HG03175 (cell line): ENCODE measurements around the gene FADD.
A peak's percentile ranks its signal among the peaks of the same experiment; 100 is the strongest.
"Not testable (repeated sequence)": the region's sequence is repeated elsewhere in the genome, so short reads cannot be mapped to it uniquely, and the experiment has no call there.

Experiments used
- ATAC-seq: cut with Tn5 transposase; IDR thresholded peaks from one replicate; pipeline ENCODE4 v1.9.1; 2021; ENCODE audit warnings: mild to moderate bottlenecking, moderate library complexity; ENCODE audit not compliant: unreplicated experiment

The FADD gene

DNA sequence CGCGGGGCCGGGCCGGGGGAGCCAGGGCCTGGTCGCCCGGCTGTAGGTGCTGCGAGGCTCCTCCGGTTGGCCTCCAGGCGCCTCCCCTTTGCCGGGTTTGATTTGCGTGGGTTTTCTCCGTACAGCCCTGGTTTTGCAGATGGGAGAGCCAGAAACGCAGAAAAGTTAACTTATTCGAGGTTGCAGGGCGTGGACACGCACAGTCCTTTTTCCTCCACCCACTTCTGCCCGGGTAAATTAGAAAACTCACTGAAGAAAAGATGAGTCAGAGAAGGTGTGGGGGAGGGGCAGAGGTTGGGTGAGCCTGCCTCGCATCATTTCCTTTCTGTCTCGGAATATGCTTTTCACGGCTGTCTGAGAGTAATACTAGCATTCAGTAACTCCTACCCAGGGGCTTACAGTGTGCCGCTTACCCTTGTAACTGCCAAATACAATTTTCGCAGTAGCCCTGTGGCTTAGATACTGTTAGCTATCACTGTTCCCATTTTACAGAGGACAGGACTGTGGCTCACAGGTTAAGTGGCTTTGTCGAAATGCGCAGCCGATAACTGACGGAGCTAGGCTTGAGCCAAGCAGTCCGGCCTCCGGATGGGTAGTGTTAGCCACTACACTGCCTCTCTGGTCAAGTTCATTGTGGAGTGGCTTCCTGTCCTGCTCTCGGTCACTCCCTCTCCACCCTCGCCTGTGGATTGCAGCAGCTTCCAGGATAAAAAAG lies 812 bp downstream of the FADD start:
- peak; percentile 32 for ATAC-seq

DNA sequence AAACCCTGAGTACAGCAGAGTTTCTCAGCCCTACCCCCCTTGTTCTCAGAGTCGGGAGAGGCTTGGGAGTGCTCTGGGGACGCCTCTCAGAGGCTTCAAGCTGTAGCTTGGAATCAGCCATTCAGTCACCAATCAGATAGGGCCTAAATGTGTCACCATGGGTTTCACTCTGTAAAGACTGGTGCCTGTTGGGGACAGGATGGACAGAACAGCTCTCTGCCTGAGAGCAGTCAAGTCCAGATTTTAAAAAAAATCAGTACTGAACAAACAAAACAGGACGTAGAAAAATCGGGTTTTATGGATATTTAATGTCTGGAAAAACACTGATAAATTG lies 1.3 kb downstream of the FADD start:
- ATAC-seq, result no peak

DNA sequence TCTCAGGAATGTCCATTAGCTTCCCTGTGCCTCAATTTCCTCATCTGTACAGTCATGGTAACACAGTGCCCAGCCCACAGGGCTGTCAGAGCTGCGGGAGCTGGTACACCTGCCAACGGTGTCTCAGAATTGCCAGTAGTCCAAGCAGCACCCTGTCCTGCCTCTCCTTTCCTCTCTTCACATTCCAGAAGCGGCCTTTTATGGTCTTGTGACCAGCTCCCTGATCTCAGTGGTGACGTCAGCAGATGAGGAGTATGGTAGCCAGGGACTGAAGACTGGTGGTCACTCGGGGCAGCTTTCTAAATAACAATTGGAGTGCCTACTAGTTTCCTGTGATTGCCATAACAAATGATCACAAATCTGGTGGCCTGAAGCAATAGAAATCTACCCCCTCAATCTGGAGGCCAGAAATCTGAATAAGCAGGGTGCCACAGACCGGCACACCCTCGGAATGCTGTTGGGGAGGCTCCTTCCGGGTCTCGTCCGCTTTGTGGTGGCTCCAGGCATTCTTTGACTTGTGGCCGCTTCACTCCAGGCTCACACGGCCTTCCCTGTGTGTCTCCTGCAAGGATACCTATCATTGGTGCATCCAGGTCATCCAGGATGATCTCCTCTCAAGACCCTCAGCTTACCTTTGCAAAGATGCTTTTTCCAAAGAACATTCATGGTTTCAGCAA lies 2.1 kb downstream of the FADD start:
- no peak for ATAC-seq

DNA sequence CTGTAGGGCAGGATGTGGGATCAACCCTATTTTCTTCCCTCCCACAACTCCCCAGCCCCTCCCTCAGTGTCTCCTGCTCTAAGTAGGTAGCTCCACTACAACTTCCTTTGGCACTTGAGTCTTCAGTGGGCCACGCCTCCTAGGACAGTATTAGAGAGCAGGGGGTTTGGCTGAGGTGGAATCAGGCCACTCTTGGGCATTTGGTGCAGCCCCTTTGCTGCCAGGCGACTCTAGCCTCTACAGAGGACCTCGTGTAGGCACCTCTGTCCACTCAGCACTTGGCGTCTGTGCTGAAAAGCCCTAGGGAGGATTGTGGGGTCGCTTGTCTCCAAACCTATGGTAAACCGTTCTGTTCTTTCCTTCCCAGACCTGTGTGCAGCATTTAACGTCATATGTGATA lies 2.7 kb downstream of the FADD start:
- no peak for ATAC-seq

DNA sequence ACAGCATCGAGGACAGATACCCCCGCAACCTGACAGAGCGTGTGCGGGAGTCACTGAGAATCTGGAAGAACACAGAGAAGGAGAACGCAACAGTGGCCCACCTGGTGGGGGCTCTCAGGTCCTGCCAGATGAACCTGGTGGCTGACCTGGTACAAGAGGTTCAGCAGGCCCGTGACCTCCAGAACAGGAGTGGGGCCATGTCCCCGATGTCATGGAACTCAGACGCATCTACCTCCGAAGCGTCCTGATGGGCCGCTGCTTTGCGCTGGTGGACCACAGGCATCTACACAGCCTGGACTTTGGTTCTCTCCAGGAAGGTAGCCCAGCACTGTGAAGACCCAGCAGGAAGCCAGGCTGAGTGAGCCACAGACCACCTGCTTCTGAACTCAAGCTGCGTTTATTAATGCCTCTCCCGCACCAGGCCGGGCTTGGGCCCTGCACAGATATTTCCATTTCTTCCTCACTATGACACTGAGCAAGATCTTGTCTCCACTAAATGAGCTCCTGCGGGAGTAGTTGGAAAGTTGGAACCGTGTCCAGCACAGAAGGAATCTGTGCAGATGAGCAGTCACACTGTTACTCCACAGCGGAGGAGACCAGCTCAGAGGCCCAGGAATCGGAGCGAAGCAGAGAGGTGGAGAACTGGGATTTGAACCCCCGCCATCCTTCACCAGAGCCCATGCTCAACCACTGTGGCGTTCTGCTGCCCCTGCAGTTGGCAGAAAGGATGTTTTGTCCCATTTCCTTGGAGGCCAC lies 3.3 kb downstream of the FADD start:
- no peak for ATAC-seq

DNA sequence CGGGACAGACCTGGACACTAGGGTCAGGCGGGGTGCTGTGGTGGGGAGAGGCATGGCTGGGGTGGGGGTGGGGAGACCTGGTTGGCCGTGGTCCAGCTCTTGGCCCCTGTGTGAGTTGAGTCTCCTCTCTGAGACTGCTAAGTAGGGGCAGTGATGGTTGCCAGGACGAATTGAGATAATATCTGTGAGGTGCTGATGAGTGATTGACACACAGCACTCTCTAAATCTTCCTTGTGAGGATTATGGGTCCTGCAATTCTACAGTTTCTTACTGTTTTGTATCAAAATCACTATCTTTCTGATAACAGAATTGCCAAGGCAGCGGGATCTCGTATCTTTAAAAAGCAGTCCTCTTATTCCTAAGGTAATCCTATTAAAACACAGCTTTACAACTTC lies 3.9 kb downstream of the FADD start:
- no peak for ATAC-seq

DNA sequence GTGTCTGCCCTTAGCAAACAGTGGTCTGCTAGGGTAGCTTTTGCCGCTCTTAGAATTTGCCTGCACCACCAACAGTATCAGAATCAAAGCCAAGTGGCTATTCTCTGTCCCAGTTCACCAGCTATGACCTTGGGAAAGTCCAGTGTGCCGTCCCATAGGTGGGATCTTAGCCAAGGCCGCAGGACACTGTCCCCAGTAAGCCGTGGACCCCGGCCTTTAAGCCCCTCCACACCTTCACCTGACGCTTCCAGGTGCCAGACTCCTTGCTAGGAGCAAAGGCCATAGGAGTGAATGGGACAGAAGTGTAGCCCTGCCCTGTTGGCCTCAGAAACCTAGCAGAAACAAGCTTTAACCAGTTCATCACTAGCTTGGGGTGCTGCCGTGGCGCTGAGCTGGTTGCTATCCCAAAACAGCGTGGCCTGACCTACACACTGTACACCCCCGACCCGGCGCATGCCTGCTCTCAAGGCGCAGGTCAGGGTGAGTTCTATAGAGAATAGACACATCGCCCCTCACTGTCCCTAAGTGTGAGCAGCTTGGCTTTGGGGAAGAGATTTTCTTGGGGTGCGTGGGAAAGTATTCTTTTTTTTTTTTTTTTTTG lies 4.5 kb downstream of the FADD start:
- ATAC-seq, result no peak

DNA sequence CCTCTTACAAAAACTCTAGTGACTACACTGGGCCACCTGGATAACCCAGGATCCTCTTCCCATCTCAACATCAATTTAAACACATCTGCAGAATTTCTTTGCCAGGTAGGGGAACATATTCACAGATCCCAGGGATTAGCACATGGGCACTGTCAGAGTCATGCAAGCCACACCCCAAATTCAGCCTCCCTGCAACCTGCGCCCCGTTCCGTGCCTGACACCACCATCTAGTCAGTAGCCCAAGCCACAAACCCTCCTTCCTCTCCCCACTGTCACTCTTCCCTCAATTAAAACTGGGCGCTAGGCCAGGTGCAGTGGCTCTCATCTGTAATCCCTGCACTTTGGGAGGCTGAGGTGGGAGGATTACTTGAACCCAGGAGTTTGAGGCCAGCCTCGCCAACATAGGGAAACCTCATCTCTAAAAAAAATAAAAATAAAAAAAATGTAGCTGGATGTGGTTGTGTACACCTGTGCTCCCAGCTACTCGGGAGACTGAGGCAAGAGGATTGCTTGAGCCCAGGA lies 6.4 kb downstream of the FADD start:
- no peak for ATAC-seq

DNA sequence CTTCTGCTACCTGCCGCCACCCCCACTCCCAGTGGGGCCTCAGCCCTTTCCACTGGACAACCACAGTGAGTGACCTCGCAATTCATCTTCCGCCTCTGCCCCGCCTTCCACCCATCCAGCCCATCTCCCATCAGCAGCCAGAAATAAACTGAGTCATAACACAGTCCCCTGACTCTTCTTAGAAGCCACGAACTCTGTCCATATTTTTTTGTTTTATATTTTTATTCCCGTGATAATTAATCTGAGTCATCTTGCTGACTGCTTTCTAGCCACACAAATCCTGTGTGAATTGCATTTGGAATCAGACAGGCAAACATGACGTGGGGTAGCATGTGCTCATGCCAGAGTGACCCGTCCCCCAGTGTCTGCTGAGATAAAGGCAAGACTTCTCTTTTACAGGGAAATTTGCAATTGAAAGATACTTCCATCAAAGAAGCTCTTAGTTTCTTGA lies 7.0 kb downstream of the FADD start:
- no peak for ATAC-seq

DNA sequence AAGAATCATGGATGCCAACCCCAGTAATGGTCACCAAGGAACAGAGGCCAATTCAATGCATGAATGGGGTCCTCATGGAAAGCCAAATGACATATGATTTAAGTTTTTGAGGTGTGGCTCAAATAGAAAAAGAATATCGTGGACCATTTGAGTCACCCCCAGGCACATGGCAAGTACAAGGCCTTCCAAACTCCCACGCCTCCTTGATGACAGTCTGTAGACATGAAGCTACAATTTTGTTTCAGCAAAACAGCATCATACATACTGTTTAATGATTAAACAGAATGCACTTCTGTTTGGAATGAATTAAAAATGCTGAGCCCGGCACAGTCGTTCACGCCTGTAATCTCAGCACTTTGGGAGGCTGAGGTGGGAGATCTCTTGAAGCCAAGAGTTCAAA lies 7.4 kb downstream of the FADD start:
- ATAC-seq, result no peak

DNA sequence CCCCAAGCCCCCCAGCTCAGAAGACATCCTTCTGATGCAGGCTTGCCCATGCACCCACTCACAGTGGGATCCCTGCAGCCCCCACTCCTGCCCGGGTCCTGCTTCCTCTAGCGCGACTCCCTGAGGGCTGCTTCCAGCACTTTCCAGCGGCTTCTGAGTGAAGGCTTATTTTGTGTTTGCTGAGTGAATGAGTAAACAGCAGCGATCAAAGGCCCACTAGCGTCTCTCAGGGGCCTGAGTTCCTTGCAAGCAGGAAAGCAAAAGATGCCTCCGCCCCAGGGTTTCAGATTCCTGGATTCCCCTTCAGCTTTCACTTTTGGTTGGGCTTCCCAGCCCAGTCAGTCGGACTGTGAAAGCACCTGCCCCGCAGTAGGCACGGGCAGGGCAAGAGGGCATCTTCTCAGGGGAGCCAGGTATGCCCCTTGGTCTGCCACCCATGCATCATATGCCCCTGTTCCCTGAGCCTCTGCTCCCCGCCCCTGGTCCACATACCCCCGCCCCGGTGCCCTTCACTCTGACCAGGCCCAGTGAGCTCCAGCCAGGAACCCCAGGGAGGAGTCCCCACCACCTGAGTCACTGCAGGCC lies 9.2 kb downstream of the FADD start:
- no peak for ATAC-seq

DNA sequence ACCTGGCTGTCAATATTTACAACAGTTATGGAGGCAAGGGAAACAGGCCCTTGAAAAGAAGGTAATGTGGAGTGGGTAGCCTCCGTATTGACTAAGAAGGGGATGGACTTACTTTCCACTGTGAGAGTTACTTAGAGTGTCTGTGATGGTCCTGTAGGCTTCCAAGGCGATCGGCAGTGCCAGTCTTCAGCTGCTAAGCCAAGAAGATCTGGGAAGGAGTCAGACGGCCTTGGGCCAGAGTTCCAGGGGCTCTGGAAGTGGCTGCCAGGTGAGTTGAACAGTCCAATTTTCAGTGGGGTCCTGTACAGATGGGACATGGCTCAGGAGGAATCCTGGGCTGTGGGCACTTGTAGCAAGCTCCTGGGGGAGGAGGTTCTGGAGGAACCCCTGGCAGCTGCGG lies 14.3 kb downstream of the FADD start:
- ATAC-seq, result not testable (repeated sequence)

DNA sequence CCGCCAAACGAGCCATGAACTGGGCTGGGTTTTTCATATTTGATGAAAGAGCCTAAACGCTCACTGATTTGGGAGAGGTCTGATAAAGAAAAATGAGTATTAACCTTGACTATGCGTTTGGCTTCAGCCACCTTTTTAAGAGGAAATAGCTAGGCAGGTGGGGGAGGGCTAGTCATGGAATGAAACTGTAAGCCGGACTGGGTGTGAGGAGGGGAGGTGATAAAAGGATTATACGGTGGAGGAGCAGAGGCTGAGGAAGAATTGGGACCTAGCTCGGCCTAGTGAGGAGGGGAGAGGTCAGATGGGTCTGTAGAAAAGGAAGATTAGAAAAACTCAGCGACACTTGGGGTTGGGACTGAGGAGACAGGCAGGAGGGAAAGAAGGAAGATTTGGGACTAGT lies 15.0 kb downstream of the FADD start:
- not testable (repeated sequence) for ATAC-seq

DNA sequence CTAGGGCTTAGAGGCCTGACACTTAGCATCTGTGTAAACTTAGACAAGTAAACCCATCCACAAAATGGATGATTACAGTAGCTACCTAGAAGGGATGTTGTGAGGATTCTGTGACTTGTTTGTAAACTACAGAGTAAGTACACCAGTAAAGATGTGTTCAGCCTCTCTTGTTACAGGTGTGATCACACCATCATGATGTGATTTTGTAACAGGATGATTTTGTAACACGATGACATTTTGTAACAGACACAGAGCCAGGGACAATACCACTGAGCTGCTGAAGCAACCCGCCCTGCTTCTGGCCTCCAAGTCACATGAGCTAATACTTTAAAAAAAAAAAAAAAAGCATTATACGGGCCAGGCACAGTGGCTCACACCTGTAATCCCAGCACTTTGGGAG lies 17.0 kb downstream of the FADD start:
- ATAC-seq, result no peak

DNA sequence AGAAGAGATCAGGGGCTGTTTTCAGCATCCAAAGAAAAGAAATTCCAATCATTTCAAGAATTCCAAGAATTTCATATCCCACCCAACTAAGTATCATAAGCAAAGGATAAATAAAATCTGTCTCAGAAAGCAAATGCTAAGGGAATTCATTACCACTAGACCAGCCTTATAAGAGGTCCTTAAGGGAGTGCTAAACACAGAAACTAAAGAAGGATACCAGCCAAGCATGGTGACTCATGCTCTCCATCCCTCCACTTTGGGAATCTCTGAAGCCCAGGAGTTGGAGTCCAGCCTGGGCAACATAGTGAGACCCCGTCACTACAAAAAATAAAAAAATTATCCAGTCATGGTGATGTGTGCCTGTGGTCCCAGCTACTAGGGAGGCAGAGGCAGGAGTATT lies 17.8 kb downstream of the FADD start:
- ATAC-seq, result no peak

DNA sequence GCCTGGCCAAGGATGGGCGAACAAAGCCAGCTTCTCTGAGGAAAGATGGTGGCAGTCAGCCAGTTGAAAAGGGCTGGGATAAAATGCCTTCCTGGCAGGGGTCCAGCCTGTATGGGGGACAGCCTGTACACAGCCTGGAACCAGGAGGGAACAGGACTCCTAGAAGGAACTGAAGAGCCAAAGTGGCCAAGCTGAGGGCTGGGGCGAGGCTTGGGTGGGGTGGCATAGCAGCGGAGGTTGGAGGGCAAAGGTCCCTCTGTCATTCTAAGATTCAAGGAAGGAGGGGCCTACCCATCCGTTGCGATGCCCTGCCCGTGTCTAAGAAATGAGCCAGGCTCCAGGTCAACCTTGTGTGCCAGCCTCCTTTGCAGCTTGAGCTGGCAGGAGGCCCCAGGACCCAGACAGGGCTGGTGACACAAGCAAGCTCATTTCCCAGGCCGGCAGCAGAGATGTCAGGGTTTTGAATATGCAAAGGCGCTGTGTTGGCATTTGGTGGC lies 22.6 kb downstream of the FADD start:
- no peak for ATAC-seq

DNA sequence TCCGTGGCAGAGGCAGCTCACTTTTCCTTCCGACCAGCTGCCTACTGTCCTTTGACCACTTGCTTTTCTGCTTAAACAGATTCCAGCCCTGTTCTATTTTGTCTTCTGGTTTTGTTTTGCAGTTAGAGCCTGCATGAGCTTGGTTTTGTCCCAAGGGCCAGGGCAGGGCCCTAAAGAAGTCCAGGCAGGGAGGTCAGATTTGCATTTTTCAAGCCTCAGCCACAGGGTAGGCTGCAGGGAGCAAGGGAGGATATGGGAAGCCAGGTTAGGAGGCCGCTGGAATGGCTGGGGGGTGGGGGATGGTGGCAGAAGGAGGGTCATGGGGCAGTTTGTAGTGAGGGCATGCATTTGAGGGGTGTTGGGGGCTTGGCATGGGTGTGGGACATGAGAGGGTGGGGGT lies 23.1 kb downstream of the FADD start:
- ATAC-seq, result no peak

DNA sequence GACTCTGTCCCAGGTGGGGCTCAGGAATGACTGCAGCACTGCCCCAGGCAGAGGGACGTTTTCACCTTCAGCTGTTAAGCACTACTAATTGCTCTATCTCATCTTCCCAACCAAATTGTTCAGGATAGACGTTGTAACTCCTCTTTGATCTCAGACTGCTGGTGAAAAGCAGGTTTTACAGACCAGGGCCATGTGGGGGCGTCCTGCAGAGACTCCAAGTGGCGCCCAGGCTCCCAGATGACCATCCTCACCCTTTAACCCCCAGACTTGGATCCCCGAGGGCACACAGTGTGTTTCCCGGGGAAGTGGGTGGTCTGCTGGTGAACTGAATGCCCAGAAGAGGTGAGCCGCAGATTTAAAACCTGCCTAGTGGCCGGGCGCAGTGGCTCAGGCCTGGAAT lies 23.9 kb downstream of the FADD start:
- ATAC-seq, result no peak

DNA sequence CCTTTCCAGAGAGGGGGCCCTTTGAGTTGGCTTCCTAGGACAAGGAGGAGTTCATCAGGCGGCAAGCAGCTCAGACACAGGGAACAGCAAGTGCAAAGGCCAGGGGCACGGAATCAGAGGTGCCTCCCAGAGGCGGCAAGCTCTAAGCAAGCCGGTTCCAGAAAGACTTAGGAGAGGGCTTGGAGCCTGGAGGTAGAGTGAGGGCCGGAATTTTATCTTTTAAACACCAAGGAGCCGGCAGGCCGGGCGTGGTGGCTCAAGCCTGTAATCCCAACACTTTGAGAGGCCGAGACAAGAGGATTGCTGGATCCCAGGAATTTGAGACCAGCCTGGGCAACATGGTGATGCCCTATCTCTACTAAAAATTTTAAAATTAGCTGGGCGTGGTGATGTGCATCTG lies 26.6 kb downstream of the FADD start:
- ATAC-seq, result no peak

DNA sequence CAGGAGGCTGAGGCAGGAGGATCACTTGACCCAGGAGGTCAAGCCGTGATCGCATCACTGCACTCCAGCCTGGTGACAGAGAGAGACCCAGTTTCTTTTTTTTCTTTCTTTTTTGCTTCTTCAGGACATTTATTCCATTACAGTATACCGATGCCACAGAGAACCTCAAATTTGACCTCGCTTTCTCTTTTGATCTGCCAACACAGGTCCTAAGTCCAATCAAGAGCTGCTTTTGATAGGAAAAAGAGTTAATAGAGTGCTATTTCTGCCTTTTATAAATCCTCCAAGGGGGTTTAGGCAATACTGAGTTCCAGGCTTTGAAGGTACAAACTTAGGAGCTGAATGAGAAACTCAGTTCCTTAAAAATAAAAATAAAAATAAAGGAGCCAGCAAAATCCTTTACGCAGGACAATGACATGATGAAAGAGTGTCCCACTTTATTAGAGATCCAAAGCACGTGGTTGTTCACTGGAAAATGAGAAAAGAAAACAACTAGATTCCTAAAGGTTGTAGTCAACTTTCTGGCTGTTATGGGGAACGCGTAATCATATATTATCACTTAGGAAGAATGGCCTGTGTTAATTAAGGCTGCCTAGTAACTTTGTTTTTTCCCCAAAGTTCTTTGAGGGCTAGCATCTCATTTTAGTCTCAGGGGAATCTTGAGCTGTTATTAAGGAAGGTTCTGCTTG lies 27.2 kb downstream of the FADD start:
- ATAC-seq, result no peak
